ENCODE data around the gene PREX1. TPM values are rescaled to one million over a fixed set of nuclear protein-coding genes. Genes with fewer than 3 reads are reported as not detected.

The PREX1 gene
- total RNA-seq, 1 donor, result 57.4 TPM

GRCh38 chr20:48789781-48790472 is 37.9 kb downstream of the PREX1 start:
- TF ChIP-seq CTCF (IDR thresholded peaks at IDR 0.05; ENCODE audit: insufficient read depth, low read depth, low read length), result no peak
- no peak overlapping the region for H3K4me3 ChIP-seq (ENCODE audit: low read depth, low read length)
- no peak for DNase-seq (ENCODE audit: low read depth)

GRCh38 chr20:48789185-48789668 is 38.6 kb downstream of the PREX1 start:
- no peak for DNase-seq (ENCODE audit: low read depth)
- TF ChIP-seq CTCF (IDR thresholded peaks at IDR 0.05; ENCODE audit: insufficient read depth, low read depth, low read length), result no peak

GRCh38 chr20:48788486-48789072 is 39.2 kb downstream of the PREX1 start:
- H3K4me3 ChIP-seq (ENCODE audit: low read depth, low read length), result no peak overlapping the region
- no peak for TF ChIP-seq CTCF (IDR thresholded peaks at IDR 0.05; ENCODE audit: insufficient read depth, low read depth, low read length)
- DNase-seq (ENCODE audit: low read depth), result no peak

More at GRCh38 chr20:48789185-48789668, 38.6 kb downstream of the PREX1 start:
- H3K4me3 ChIP-seq (ENCODE audit: low read depth, low read length), result no peak overlapping the region

- TF ChIP-seq CTCF (IDR thresholded peaks at IDR 0.05; ENCODE audit: insufficient read depth, low read depth, low read length), result no peak
- no peak overlapping the region for H3K4me3 ChIP-seq (ENCODE audit: low read depth, low read length)
- DNase-seq (ENCODE audit: low read depth), result peak; percentile 77
Measured at GRCh38 chr20:48787861-48788375, 39.9 kb downstream of the PREX1 start.

GRCh38 chr20:48786951-48787705 is 40.7 kb downstream of the PREX1 start:
- no peak for DNase-seq (ENCODE audit: low read depth)
- H3K4me3 ChIP-seq (ENCODE audit: low read depth, low read length), result no peak overlapping the region
- TF ChIP-seq CTCF (IDR thresholded peaks at IDR 0.05; ENCODE audit: insufficient read depth, low read depth, low read length), result no peak

GRCh38 chr20:48785801-48786200 is 42.0 kb downstream of the PREX1 start:
- DNase-seq (ENCODE audit: low read depth), result no peak
- no peak for TF ChIP-seq CTCF (IDR thresholded peaks at IDR 0.05; ENCODE audit: insufficient read depth, low read depth, low read length)
- no peak overlapping the region for H3K4me3 ChIP-seq (ENCODE audit: low read depth, low read length)
